Activated CD4-positive, alpha-beta T cell treated with anti-CD3 and anti-CD28 coated beads, Interleukin-2, amount 50 U/mL, for 4 hours (primary cell): ENCODE results near the gene FOXK1.

Source experiments
- DNase-seq, 2 experiments: peaks; one replicate each; pipeline ENCODE4 v3.0.0-alpha.2; 2020

FOXK1 gene

GRCh38 chr7:4700577-4701235 lies 18.6 kb downstream of the FOXK1 start:
- DNase-seq = no peak

DNA sequence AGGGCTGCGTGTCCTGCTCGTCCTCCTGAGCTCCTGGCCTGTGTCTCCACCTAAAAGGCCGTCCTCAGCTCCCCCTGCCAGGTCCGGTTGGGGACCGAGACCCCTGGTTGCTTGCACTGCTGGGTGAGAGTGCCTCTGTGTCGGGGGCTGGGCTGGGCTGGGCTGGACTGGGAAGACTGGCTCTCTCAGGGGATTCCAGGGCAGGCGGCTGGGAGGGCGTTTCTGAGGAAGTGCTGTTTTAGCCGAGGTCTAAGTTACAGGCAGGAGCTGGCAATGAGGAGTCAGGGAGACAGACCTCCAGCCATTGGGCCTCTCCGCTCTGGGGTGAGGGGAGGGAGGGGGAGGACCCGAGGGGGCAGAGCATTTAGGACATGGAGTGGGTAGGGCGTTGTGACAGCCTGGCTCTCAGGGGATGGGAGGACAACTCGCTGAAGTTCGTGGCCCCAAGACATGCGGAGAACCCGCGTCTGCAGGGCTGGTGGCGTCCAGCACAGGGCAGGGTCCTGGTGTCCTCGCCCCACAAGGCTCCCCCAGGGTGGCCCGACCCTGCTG lies 20.9 kb downstream of the FOXK1 start:
- DNase-seq = no peak

DNA sequence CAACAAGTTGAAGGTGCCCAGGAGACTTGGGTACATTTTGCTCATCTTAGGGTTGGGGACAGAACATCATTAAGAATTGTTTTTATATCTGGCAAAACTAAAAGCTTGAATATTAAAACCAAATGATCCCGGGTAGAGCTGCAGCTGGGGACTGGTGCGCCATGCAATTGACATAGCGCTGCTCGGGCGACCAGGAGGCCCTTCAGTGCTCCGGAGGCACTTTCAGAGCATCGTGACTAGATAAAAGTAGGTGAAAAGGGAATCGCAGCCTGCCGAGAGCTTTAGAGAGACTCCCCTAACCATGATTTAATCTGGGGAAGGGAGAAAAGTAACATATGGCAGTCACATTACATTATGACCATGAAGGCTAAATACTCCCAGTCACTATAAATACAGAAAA lies 21.4 kb downstream of the FOXK1 start:
- no peak for DNase-seq

DNA sequence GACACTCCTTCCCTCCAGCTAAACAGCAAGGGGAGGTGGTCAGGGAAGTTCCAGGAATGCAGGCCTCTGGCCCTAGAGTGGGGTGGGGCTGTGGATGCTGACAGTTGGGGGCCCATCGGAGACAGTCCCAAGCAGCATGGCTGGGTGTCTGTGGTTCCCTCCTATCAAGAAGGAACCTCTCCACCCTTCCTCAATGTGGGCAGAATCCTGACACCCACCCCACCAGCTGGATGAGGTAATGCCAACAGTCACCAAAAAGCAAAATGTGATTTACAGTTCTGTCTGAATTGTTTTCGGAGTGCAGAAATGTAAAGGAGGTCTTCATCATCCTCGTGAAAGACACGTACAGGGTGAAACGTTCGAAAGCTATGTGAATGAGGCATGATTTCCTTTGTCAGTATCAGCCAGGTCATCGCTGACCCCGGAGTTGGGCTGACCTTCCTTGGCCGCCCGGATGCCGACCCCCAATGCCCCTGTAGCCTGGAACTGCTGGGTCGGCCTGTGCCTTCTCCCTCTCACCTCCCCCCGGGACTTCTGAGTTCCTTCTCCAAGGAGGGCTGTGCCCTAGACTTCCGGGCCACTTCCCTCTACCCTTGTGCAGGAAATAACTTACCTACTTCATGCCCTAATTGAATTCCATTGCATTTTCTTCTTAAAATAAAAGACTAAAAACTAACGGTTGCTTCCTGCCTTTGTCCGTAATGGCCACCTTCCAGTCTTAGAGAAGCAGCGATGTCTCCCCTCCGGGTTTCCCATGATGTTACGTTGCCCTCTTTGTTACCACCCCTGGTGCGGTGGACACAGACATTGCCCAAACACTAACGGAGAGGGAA lies 24.5 kb downstream of the FOXK1 start:
- no peak for DNase-seq

- DNase-seq = no peak
Measured at GRCh38 chr7:4707217-4707741, 25.2 kb downstream of the FOXK1 start.

- DNase-seq = no peak
Measured at GRCh38 chr7:4707980-4708411, 25.9 kb downstream of the FOXK1 start.

DNA sequence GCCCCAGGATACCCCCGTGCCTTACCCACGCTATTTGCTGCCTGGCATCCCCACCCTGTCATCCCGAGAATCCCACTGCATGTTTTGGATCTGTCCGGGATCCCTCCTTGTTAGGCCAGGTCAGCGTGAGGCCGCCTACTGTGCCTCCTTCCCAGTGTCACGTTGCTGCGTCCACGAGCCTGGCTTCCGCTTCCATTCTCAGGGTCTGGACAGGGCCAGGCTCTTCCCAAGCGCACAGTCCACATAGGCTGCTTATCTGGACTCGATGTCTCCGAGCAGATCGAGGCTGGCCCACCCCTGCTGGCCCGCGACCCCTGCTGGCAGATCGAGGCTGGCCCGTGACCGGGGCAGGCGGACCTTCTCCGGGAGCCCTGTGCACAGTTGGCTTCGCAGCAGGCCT lies 27.1 kb downstream of the FOXK1 start:
- no peak for DNase-seq

- no peak for DNase-seq
Measured at GRCh38 chr7:4711093-4711492, 29.0 kb downstream of the FOXK1 start.

GRCh38 chr7:4711634-4712033 lies 29.5 kb downstream of the FOXK1 start:
- DNase-seq = no peak

- no peak for DNase-seq
Measured at GRCh38 chr7:4712281-4713182, 30.4 kb downstream of the FOXK1 start.

DNA sequence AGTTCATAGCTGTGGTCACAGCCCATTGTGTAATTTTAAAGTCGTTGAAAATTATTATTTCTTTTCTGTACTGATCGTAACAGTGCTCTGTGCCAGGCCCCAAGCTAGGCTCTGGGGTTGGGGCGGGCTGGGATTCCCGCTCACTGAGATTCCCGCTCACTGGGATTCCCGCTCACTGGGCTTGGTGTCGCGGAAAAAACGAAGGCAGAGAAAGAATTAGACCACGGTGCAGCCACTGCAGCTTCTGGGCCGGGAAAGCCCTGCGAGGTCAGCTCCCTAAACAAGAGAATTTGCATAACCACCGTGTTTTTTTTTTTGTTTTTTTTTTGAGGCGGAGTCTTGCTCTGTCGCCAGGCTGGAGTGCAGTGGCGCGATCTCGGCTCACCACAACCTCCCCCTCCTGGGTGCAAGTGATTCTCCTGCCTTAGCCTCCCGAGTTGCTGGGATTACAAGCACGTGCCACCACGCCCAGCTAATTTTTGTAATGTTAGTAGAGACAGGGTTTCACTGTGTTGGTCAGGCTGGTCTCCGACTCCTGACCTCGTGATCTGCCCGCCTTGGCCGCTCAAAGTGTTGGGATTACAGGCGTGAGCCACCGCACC lies 31.2 kb downstream of the FOXK1 start:
- DNase-seq = no peak

GRCh38 chr7:4714161-4714700 lies 32.1 kb downstream of the FOXK1 start:
- DNase-seq = no peak

- DNase-seq = no peak
Measured at GRCh38 chr7:4714767-4715409, 32.8 kb downstream of the FOXK1 start.

- no peak for DNase-seq
Measured at GRCh38 chr7:4715410-4715776, 33.3 kb downstream of the FOXK1 start.

DNA sequence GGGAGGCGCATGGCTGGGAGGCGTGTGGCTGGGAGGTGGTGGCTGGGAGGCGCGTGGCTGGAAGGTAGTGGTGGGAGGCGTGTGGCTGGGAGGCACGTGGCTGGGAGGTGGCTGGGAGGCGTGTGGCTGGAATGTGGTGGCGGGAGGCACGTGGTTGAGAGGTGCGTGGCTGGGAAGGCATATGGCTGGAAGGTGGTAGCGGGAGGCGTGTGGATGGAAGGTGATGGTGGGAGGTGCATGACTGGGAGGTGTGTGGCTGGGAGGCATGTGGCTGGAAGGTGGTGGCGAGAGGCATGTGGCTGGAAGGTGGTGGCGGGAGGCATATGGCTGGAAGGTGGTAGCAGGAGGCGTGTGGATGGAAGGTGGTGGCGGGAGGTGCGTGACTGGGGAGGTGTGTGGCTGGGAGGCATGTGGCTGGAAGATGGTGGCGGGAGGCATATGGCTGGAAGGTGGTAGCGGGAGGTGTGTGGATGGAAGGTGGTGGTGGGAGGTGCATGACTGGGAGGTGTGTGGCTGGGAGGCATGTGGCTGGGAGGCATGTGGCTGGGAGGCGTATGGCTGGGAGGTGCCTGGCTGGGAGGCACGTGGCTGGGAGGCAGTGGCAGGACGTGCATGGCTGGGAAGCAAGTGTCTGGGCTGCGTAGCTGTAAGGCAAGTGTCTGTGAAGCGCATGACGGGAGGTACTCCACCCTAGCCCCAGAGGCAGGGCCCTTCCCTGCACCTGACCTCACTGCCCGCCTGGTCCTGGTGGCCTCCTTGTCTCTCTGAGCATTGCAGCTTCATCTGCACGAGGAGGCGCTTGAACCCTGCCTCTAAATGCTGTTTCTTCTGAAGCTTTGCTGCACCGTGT lies 35.1 kb downstream of the FOXK1 start:
- DNase-seq = no peak

GRCh38 chr7:4718075-4718474 lies 36.0 kb downstream of the FOXK1 start:
- DNase-seq = no peak

DNA sequence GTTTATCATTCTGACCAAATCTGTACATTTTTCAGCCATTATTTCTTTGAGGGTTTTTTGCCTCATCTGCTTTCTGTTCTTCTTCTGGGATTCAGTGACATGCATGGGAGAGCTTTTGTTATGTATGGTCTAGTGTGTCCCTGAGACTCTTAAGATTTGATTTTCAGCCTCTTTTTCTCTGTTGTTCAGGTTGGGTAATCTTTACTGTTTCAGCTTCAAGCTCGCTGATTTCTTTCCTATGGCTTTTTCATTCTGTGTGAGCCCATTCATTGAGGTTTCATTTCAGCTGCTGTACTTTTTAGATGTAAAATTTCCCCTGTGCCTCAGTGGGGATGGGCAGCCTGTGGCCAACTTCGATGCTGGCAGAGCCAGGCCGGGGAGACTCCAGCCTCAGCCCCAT lies 38.1 kb downstream of the FOXK1 start:
- DNase-seq = no peak

DNA sequence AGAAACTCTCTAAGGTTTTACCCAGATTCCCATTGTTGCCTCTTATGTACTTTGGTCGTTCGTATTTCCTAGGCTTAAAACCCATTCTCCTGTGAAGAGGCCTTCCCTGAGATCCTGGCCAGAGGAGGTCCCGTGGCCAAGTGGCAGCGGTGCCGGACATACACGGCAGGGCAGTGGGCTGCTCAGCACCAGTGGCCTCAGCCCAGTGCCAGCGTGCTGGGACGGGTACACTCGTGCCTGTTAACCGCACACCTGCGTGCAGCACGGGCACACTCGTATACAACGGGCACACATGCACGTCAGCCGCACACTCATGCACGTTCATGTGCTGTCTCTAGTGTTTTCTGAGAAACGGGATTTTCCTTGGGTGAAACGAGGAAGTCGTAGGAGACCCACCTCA lies 40.2 kb downstream of the FOXK1 start:
- no peak for DNase-seq

DNA sequence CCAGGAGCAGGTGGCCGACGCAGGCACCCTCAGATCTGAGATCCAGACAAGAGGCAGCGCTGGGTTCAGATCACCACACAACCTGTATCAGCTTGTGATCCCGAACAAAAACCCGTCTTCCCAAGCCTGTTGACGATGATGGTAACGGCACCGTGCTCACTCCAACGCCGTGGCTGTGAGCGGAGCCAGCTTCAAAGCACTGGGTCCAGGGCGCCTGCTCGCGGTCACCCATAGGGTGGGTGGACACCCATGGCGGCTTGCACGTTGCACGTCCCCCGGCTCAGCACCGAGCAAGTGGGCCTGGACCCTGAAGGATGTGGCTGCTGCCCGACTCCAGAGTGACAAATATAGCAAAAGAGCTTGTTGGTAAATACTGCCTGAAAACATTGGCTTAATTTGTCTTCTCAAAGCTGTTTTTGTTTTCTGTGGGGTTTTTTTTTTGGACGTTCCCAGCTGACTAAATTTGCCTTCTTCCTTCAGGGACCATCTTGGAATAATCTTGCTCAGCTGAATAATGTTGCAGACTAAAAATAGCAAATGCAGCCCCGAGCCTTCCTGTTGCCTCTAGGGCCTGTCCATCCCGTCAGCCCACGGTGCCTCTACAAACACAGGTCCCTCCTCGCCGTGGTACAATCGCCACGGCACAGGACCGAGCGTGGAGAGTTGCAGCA lies 41.0 kb downstream of the FOXK1 start:
- no peak for DNase-seq

DNA sequence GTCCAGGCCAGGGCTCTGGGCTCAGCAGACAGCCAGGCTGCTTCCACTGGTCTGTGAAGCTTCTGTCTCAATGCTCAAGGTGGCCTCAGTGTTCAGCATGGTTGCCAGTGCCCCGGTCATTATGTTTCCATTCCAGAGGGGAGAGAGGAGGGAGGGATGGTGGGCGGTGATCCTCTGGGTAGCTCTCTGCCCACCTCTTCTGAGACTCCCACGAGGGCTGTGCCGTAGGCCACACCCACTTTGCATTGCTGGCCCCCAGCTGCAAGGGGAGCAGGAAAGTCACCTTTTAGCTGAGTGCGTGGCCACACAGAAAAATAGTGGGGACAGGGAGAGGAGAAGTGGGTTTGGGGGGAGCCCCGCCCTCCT lies 42.5 kb downstream of the FOXK1 start:
- no peak for DNase-seq
